HG03103 (cell line): ENCODE measurements around the gene DUS2.
"Not testable (repeated sequence)": the region's sequence is repeated elsewhere in the genome, so short reads cannot be mapped to it uniquely, and the experiment has no call there.

Experiments used
- ATAC-seq: cut with Tn5 transposase; IDR thresholded peaks from one replicate; pipeline ENCODE4 v1.9.1; 2021; ENCODE audit warnings: low read depth; ENCODE audit not compliant: unreplicated experiment

DUS2 gene

GRCh38 chr16:67998231-67998778 is 24.8 kb upstream of the DUS2 start:
- ATAC-seq = not testable (repeated sequence)

- ATAC-seq = not testable (repeated sequence)
Measured at GRCh38 chr16:67998779-67999688, 24.1 kb upstream of the DUS2 start, which contains the start of gene DPEP2. DPEP2 (minus strand) TSS chr16:67999484; CDS start chr16:67993212, 6,272 bp downstream.

- ATAC-seq = no peak
Measured at GRCh38 chr16:67999985-68000384, 23.1 kb upstream of the DUS2 start.

GRCh38 chr16:68000450-68000849 is 22.6 kb upstream of the DUS2 start:
- ATAC-seq = no peak

- ATAC-seq = no peak
Measured at GRCh38 chr16:68003031-68003430, 20.1 kb upstream of the DUS2 start.

- no peak for ATAC-seq
Measured at GRCh38 chr16:68005211-68005610, 17.9 kb upstream of the DUS2 start.

GRCh38 chr16:68005786-68006286 is 17.2 kb upstream of the DUS2 start:
- ATAC-seq = no peak

- no peak for ATAC-seq
Measured at GRCh38 chr16:68009157-68009735, 13.8 kb upstream of the DUS2 start.

- not testable (repeated sequence) for ATAC-seq
Measured at GRCh38 chr16:68009872-68010271, 13.2 kb upstream of the DUS2 start.

GRCh38 chr16:68013440-68013839 is 9.6 kb upstream of the DUS2 start:
- ATAC-seq = no peak

- ATAC-seq = no peak
Measured at GRCh38 chr16:68015681-68016080, 7.4 kb upstream of the DUS2 start, which contains the start of gene DPEP2NB. DPEP2NB (minus strand) TSS chr16:68015911; CDS start chr16:68015770, 141 bp downstream.

GRCh38 chr16:68019167-68019680 is 3.9 kb upstream of the DUS2 start:
- no peak for ATAC-seq

- no peak for ATAC-seq
Measured at GRCh38 chr16:68021490-68021889, 1.6 kb upstream of the DUS2 start.

GRCh38 chr16:68022278-68022727 is 781 bp upstream of the DUS2 start:
- no peak for ATAC-seq

GRCh38 chr16:68028996-68029395 is 5.9 kb downstream of the DUS2 start:
- no peak for ATAC-seq

- ATAC-seq = not testable (repeated sequence)
Measured at GRCh38 chr16:68030108-68030507, 7.0 kb downstream of the DUS2 start.

GRCh38 chr16:68031951-68032350 is 8.9 kb downstream of the DUS2 start:
- no peak for ATAC-seq

- ATAC-seq = no peak
Measured at GRCh38 chr16:68033101-68033500, 10.0 kb downstream of the DUS2 start.

- ATAC-seq = no peak
Measured at GRCh38 chr16:68035227-68035626, 12.1 kb downstream of the DUS2 start.

- ATAC-seq = no peak
Measured at GRCh38 chr16:68037841-68038597, 14.9 kb downstream of the DUS2 start.
